BE2C (cell line): ENCODE data around the gene EDA2R.

Experiments
- DNase-seq: peaks from one replicate; pipeline ENCODE4 v3.0.0-alpha.2; 2020
- H3K27me3 ChIP-seq: fragments of 250-450 bp; sonication (Bioruptor Pico); 2 replicates; pipeline ENCODE4 v1.5.1; 2020; ENCODE audit warnings: mild to moderate bottlenecking
- H3K36me3 ChIP-seq: fragments of 250-450 bp; sonication (Bioruptor Pico); 2 replicates; pipeline ENCODE4 v1.5.1; 2020; ENCODE audit warnings: mild to moderate bottlenecking
- H3K4me1 ChIP-seq: fragments of 250-450 bp; sonication (Bioruptor Pico); 2 replicates; pipeline ENCODE4 v1.5.1; 2020
- H3K4me3 ChIP-seq: 2 replicates; pipeline ENCODE4 v1.5.1; 2011; ENCODE audit warnings: low read depth, low read length
- H3K9me3 ChIP-seq: fragments of 250-450 bp; sonication (Bioruptor Pico); 2 replicates; pipeline ENCODE4 v1.5.1; 2020
- CTCF ChIP-seq: IDR thresholded peaks from 2 replicates; pipeline ENCODE4 v1.5.1; 2012; ENCODE audit warnings: mild to moderate bottlenecking, low read depth, low read length

EDA2R gene

GRCh38 chrX:66633541-66633940 is 5.3 kb downstream of the EDA2R start:
- Histone ChIP-seq H3K27me3 (no peaks in the 10 kb centered on the region), H3K9me3 (no peaks in the 10 kb centered on the region), H3K36me3 (no peaks in the 10 kb centered on the region), H3K4me1 (no peaks in the 10 kb centered on the region), H3K4me3 (no peak overlapping the region)
- TF ChIP-seq CTCF = no peak
- no peak for DNase-seq

GRCh38 chrX:66632981-66633380 is 5.9 kb downstream of the EDA2R start:
- TF ChIP-seq CTCF = no peak
- no peak for DNase-seq
- H3K36me3 ChIP-seq = no peaks in the 10 kb centered on the region
- H3K4me1 ChIP-seq = no peaks in the 10 kb centered on the region
- H3K9me3 ChIP-seq = no peaks in the 10 kb centered on the region
- no peak overlapping the region for H3K4me3 ChIP-seq
- no peaks in the 10 kb centered on the region for H3K27me3 ChIP-seq

DNA sequence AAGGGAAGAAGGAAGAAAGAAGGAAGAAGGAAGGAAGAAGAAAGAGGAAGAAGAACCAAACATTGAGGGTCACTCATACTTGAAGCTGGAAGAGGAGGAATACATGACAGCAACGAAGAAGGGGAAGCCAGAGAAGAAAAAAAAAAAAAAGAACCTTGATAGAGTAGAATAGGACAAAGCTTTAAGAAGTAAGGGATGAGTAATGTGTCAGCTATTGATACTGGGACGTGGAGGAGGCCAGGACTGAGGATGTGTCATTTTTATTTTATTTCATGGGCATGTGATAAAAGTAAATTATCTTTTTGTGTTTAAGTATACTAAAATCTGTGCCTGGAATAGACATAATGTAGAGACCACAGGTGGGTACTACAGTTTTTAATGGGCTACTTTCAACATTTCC is 6.4 kb downstream of the EDA2R start:
- DNase-seq = no peak
- Histone ChIP-seq H3K27me3 (no peaks in the 10 kb centered on the region), H3K9me3 (no peaks in the 10 kb centered on the region), H3K4me3 (no peak overlapping the region), H3K4me1 (no peaks in the 10 kb centered on the region), H3K36me3 (no peaks in the 10 kb centered on the region)
- no peak for TF ChIP-seq CTCF

- H3K36me3 ChIP-seq = no peaks in the 10 kb centered on the region
- TF ChIP-seq CTCF = no peak
- no peak for DNase-seq
- no peaks in the 10 kb centered on the region for H3K27me3 ChIP-seq
- no peaks in the 10 kb centered on the region for H3K4me1 ChIP-seq
- no peaks in the 10 kb centered on the region for H3K9me3 ChIP-seq
- H3K4me3 ChIP-seq = no peak overlapping the region
Measured at GRCh38 chrX:66625525-66625924, 13.4 kb downstream of the EDA2R start.

DNA sequence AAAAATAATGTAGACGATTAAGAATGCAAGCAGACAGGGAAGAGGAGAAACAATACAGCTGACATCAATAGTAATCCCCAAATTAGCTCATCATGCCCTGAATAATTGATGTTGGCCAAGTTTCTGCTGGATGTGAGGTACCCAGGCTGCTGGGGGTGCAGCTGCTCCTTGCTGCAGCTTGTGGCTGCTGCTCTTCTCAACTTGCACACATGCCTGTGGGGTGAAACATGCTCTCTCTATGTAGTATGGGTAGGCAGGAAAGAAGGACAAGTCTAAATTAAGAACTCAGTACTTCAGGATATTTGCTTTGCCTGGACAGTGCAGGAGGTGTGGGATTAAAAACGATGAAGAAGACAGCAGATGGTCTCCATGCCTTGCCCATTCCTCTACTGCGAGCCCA is 16.7 kb downstream of the EDA2R start:
- H3K4me1 ChIP-seq = no peaks in the 10 kb centered on the region
- TF ChIP-seq CTCF = no peak
- no peaks in the 10 kb centered on the region for H3K36me3 ChIP-seq
- no peaks in the 10 kb centered on the region for H3K9me3 ChIP-seq
- no peak overlapping the region for H3K4me3 ChIP-seq
- no peaks in the 10 kb centered on the region for H3K27me3 ChIP-seq
- DNase-seq = no peak

DNA sequence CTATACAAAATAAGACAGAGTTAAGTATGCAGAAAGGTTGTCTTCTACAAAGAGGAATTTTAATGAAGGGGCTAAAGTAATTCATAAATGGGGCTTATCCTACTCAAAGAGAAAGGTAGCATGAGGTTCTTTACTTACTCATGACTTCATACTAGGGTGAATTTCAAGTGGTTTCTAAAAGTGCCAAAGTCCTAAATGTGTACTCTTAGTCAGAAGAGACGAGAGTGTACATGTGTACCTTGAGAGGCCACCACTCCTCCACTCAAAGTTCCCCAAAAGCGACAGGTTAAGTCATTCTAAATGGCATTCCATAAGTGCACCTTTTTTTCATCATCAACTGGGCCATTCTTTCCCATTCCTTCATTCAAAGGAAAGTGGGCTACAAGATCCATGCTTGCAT is 21.9 kb downstream of the EDA2R start:
- Histone ChIP-seq H3K27me3 (no peaks in the 10 kb centered on the region), H3K9me3 (no peaks in the 10 kb centered on the region), H3K4me3 (no peak overlapping the region), H3K36me3 (no peaks in the 10 kb centered on the region), H3K4me1 (no peaks in the 10 kb centered on the region)
- DNase-seq = no peak
- TF ChIP-seq CTCF = no peak
